Nephron (organoid): ENCODE results near the gene SOX10.

Experiments used
- H3K27ac Mint-ChIP-seq, 3 experiments: 2 replicates each; pipeline ENCODE4 v1.8.0; 2020; ENCODE audit warnings: mixed read lengths in 3 of 3, mild to moderate bottlenecking in 2 of 3, moderate library complexity in 1 of 3
- H3K27me3 Mint-ChIP-seq: 2 replicates; pipeline ENCODE4 v1.8.0; 2021; ENCODE audit warnings: low read depth, mild to moderate bottlenecking, moderate library complexity, mixed read lengths
- H3K36me3 Mint-ChIP-seq: 2 replicates; pipeline ENCODE4 v1.8.0; 2020; ENCODE audit warnings: low read depth, mixed read lengths
- H3K4me1 Mint-ChIP-seq: 2 replicates; pipeline ENCODE4 v1.8.0; 2020; ENCODE audit warnings: mixed read lengths
- H3K4me3 Mint-ChIP-seq, 3 experiments: 2 replicates each; pipeline ENCODE4 v1.8.0; 2020; ENCODE audit warnings: mild to moderate bottlenecking in 3 of 3, mixed read lengths in 3 of 3, moderate library complexity in 2 of 3
- H3K9me3 Mint-ChIP-seq: 2 replicates; pipeline ENCODE4 v1.8.0; 2020; ENCODE audit warnings: mixed read lengths
- TF ChIP-seq, protein P1 (sequence below), 3 experiments: fragments of 200-600 bp; sonication (generic); IDR thresholded peaks; one replicate each; pipeline ENCODE4 v1.5.0; 2021; ENCODE audit warnings: antibody characterized with exemption in 3 of 3; ENCODE audit not compliant: unreplicated experiment in 3 of 3

Gene SOX10

GRCh38 chr22:37923927-37924326 is 60.4 kb downstream of the SOX10 start:
- H3K27me3 Mint-ChIP-seq = no peaks in the 10 kb centered on the region
- H3K36me3 Mint-ChIP-seq = peaks cover 16% of the 10 kb centered on the region
- H3K4me3 Mint-ChIP-seq = no peak overlapping the region
- no peaks in the 10 kb centered on the region for H3K4me1 Mint-ChIP-seq
- peak overlapping the region in 1 of 3 experiments; percentile 59 for H3K27ac Mint-ChIP-seq
- H3K9me3 Mint-ChIP-seq = no peaks in the 10 kb centered on the region
- TF ChIP-seq, protein P1, sequence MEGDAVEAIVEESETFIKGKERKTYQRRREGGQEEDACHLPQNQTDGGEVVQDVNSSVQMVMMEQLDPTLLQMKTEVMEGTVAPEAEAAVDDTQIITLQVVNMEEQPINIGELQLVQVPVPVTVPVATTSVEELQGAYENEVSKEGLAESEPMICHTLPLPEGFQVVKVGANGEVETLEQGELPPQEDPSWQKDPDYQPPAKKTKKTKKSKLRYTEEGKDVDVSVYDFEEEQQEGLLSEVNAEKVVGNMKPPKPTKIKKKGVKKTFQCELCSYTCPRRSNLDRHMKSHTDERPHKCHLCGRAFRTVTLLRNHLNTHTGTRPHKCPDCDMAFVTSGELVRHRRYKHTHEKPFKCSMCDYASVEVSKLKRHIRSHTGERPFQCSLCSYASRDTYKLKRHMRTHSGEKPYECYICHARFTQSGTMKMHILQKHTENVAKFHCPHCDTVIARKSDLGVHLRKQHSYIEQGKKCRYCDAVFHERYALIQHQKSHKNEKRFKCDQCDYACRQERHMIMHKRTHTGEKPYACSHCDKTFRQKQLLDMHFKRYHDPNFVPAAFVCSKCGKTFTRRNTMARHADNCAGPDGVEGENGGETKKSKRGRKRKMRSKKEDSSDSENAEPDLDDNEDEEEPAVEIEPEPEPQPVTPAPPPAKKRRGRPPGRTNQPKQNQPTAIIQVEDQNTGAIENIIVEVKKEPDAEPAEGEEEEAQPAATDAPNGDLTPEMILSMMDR (IDR thresholded peaks at IDR 0.05; ENCODE audit: unreplicated experiment in 3 of 3) = no peak
